ENCODE measurements around the gene BCAS3.
"Not testable (repeated sequence)": the region's sequence is repeated elsewhere in the genome, so short reads cannot be mapped to it uniquely, and the experiment has no call there.

Gene BCAS3

GRCh38 chr17:61011251-61011650 is 333.6 kb downstream of the BCAS3 start:
- DNase-seq = no peak

DNA sequence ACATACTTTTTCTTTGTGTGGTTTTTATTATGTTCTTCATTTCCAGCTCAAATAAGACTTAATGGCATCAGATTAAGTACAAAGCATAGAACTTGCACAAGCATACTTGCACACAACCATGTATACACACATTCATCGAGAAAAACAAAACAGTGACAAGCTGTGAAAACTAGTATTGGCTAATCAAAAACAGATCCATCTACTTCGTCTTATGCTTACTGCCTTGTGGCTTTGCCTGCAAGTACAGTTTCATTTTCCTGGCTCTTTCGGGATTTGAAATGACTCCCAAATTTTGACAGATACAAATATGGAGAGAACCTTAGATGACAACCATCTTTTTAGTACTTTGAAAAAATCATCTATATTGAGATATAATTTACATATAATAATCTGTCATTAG is 338.3 kb downstream of the BCAS3 start:
- no peak for DNase-seq

DNA sequence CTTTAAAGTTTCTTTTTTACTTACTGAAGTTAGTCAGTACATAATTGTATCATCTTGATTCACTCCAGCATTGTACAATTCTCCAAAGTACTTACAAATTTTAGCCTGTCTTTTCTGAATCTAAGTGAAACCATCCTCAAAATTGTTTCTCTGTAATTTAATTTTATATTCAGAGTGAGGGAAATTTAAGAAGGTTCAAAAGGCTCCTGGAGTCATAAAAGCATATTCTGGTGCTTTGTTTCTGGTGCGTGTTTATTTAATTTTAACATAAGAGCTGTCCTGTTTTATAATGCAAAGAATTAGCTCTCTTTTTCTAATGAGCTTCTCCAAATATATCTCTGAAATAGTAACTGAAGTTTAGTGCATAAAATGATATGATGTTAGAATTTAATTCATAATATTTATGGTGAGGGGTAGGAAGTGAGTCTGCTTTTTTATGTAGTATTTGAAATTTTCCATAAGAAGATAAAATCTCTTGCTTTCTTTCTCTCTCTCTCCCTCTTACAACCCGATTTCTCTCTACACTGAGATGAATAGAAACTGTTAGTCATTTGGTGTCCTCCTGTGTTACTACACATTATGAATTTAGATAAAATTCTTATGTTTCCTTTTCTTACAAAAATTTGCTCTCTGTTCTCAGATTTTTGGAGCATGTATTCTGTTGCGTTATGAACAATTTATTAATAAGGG is 339.8 kb downstream of the BCAS3 start:
- DNase-seq = no peak

- DNase-seq = no peak
These were observed 341.3 kb downstream of the BCAS3 start for GRCh38 chr17:61018938-61019337.

GRCh38 chr17:61023996-61024395 is 346.3 kb downstream of the BCAS3 start:
- no peak for DNase-seq

DNA sequence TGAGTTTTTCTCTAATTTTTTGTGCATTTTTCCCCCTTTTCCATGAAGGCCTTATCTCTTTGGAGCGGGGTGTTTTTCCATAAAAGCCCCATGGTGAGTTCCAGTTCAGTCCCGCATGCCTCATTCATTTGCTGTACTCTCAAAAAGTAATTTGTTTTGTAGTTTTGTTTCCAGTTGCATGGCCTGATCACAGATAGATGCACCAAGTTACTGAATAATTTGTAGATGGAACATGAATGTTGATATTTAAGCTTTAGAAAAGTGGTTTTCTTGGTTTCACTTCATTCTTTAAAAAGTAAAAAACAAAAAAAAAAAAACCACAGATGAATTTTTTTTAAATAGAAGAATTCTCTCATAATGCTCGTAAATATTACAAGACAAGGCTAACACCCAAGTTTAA is 349.2 kb downstream of the BCAS3 start:
- no peak for DNase-seq

GRCh38 chr17:61029181-61029580 is 351.5 kb downstream of the BCAS3 start:
- DNase-seq = no peak

GRCh38 chr17:61040666-61041065 is 363.0 kb downstream of the BCAS3 start:
- no peak for DNase-seq

DNA sequence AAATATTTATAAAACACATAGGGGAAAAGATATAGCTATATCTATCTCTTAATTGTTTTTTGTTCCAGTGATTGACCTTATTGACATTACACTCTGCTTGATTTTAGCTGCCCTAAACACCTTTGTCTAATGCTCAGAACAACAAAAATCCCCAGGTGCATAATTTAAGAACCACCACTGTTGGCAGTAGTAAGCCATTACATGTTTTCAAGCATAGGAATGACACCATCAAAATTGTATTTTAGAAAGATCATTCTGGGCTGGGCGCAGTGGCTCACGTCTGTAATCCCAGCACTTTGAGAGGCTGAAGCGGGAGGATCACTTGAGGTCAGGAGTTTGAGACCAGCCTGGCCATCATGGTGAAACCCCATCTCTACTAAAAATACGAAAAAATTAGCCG is 364.7 kb downstream of the BCAS3 start:
- DNase-seq = not testable (repeated sequence)

- DNase-seq = no peak
These were observed 369.9 kb downstream of the BCAS3 start for GRCh38 chr17:61047515-61047914.

DNA sequence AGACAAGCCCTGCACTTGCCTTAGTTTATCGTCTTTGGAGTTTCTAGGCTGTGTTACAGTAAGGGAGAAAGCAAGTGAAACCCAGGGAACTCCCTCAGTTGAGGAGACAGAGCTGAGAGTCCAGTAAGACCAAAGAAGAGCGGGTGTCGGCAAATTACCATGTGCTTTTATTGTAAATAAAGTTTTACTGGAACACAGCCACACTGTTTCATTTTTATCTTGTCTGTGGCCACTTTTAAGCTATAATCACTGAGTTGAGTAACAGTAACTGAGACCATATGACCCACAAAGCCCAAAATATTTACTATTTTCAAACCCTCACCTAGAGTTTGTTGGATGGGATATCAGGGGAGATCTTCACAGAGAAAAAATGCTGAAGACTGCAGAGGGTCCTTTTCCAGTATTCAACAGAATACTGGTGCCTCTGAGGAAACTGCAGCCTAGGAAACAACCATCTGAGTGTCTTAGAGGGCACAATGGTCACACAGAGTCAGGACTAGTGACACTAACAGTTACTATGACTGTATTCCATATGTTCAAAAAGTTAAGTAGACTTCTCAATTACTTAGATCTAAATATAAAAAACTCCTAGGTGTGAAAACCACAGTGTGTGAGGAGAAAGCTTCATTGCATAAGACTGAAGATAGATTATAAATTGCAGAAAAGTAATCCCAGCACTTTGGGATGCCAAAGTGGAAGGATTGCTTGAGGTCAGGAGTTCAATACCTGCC is 370.9 kb downstream of the BCAS3 start:
- no peak for DNase-seq

DNA sequence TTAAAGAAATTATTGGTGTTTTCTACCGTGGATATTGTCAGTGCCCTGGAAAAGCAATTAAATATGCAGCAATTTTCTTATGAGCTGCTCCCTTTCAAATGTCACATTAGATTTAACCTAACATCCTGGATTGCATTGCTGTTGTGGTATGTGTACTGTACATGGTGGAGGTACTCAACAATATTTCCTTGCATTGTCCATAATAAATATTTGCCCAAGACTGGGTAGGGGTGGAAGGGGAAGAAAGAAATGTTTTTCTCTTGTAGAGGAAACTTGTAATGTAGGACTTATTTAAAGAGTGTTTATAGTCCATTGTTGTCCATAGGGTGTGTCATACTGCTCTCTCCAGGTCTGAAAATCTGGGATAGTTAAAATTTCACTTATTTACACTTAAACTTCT is 375.8 kb downstream of the BCAS3 start:
- no peak for DNase-seq

DNA sequence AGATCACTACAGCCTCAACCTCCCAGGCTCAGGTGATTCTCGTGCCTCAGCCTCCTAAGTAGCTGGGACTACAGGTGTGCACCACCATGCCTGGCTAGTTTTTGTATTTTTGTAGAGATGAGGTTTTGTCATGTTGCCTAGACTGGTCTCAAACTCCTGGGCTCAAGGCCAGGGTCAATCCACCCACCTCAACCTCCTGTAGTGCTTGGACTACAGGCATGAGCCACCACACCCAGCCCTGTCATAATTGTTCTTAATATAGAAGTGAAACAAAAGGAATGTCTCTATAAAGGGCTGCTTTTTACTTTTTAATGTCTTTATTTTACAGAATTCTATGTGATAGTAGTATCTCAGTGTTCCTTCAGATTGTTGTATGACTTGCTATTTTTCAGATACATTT is 376.8 kb downstream of the BCAS3 start:
- no peak for DNase-seq

DNA sequence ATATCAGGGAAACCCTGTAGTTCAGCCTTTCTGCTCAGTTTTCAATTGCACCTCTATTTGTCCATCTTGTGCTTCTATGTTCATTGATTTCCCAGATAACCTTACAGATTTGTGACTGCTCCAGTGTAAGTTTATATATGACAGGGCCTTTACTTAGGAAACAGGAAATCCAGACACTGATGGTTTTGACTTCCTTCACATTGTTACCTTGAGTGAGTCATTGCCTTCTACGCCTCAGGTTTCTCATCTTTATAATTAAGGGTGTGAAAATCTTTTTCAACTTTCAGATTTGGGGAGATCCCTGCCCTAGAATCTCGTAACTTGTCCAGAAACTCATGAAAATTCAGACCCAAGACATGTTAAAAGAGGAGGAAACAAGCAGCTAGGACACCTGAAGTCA is 379.6 kb downstream of the BCAS3 start:
- no peak for DNase-seq

GRCh38 chr17:61058066-61058465 is 380.4 kb downstream of the BCAS3 start:
- DNase-seq = no peak

- no peak for DNase-seq
These were observed 385.9 kb downstream of the BCAS3 start for GRCh38 chr17:61063528-61063927.

DNA sequence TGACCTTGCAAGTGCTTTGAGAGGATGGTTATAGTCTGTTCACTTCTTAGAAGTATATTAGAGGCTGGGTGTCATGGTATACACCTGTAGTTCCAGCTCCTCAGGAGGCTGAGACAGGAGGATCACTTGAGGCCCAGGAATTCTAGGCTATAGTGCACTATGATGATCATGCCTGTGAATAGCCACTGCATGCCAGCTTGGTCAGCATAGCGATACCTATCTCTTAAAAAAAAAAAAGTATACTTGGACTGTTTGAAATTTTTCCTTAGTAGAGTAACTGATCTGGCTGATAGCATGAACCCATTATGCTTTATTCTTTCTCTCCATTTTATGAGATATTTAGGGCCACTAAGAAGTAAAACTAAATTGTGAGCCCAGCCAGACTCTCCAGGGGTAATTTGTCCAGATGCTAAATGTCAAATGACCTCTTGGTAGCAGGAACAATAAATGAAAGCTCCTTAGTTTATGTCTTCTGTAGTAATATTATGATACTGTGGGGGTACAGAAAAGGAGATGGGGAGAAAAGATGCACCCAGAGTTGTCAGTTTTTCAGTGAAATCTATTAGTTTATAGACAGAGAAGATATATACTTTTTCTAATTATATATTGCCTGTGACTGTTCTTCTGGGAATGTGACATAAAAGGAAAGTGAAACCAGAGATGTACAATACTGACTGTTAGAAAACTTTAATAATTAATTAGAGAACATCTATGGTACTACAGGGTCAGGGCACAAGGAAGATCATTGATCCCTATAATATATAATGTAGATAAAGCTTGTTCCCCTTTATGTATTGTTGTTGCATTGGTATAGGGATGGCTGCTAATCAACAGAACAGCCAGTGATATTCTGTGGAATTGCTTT is 386.7 kb downstream of the BCAS3 start:
- DNase-seq = no peak

DNA sequence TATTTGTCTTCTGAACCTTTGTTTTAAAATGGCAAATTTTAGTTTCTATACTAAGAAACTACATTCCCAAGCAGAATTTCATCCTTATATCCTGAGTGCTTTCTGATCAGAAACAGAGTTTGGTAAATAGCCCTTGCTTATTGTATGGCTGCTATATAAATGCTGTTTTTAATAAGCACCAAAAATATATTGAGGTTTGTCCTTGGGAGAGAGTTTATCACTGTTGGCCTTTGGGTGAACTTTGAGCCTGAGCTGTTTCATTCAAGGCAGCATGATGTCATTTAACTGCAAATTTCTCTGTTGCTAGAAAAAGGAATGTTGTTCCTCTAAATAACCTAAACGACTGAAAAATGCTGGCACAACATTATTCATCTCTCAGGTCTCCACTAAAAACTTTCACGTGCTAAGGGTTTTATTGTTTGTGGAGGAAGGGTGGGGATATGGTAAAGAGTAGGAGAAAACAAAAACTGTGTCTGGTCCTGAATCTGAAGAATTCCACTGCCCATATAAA is 387.7 kb downstream of the BCAS3 start:
- DNase-seq = no peak

GRCh38 chr17:61066062-61066461 is 388.4 kb downstream of the BCAS3 start:
- no peak for DNase-seq

DNA sequence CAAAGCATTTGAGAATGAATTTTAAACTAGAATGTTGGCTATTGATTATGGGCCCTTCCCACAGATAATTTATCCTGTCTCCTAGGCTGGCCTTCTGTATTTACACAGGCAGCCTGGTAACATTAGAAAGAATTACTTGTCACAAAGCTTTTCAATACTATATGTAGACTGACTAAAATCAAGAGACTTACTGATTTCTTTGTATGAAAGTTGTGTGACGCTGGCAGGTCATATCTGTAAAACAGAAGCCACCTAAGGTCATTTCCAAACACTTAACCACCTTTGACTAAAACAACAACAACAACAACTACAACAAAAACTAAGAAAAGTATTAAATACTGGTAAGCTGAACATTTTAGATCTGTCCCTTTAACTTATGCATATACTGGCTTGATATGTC is 393.0 kb downstream of the BCAS3 start:
- DNase-seq = no peak

DNA sequence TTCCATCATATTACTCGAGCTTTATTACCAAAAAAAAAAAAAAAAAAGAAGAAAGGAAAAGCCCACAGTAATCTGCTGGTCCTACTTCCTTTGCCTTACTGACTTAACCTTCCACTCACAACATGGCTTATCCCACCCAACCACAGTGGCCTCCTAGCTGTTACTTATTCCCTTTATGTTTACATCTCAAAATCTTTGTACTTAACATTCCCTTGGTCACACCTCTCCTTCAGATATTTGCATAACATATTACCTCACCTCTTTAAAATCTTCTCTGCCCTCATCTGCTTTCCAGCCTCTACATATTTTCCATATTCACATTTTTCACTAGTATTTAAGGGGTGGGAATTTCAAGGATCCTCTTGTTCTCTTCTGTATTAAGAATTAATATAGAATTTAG is 395.0 kb downstream of the BCAS3 start:
- DNase-seq = no peak

DNA sequence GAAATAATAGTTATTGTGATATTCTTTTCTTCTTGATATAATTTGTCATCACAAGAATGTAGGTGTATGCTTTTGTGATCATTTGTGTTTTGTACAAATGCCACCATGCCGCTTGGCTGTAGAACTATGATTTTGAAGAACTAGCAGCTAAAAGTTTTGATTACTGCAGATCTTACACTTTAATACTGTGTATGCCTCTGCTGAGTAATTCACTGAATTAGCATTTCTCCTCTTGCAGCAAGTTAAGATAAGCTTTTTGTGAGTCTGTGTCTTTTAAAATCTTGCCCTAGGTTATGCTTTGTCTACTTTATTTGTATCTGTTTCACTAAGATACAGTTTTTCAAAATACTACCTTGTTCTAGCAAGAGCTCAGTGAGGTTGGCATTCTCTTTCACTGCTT is 395.5 kb downstream of the BCAS3 start:
- DNase-seq = no peak

DNA sequence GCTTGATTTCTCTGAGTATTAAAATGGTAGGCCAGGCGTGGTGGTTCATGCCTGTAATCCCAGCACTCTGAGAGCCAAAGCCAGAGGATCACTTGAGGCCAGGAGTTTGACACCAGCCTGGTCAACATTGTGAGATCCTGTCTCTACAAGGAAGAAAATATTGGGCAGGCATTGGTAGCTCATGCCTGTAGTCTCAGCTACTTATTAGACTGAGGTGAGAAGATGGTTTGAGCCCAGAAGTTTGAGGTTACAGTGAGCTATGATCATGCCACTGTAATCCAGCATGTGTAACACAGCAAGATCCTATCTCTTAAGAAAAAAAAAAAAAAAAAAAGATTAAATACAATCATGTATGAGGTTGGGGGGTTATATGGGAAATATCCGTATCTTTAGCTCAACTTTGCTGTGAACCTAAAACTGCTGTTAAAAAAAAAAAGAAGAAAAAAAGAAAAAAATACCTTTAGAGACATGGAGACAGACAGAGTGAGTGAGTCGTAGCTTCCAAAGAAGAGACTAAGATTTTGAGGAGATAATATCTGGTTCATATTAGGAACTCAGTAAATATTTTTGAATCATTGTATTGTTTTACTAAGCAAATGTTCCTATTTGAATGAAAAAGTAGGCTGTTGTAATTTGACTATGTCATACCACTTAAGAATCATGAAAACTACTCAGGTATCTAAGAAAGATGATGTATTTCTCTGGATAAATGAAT is 396.3 kb downstream of the BCAS3 start:
- no peak for DNase-seq

Data from activated CD4-positive, alpha-beta T cell treated with anti-CD3 and anti-CD28 coated beads, Interleukin-2, amount 50 U/mL, for 4 hours (primary cell).